GM21515 (cell line): ENCODE results near the gene BIK.
"Not testable (repeated sequence)": the region's sequence is repeated elsewhere in the genome, so short reads cannot be mapped to it uniquely, and the experiment has no call there.

Source experiments
- ATAC-seq: cut with Tn5 transposase; IDR thresholded peaks from one replicate; pipeline ENCODE4 v1.9.1; 2021; ENCODE audit not compliant: unreplicated experiment

Gene BIK

GRCh38 chr22:43134553-43134952, 24.0 kb downstream of the BIK start:
- no peak for ATAC-seq

GRCh38 chr22:43135565-43135964, 25.0 kb downstream of the BIK start:
- ATAC-seq: no peak

- ATAC-seq: no peak
Observed at GRCh38 chr22:43136255-43136654, 25.7 kb downstream of the BIK start.

- ATAC-seq: no peak
Observed at GRCh38 chr22:43136801-43137200, 26.3 kb downstream of the BIK start.

GRCh38 chr22:43142880-43143562, 32.5 kb downstream of the BIK start, which contains the start of gene MCAT:
Gene MCAT (minus strand): TSS chr22:43143398. CDS start chr22:43143348, 50 bp downstream.
- ATAC-seq: peak; percentile 79

GRCh38 chr22:43144949-43145348, 34.4 kb downstream of the BIK start:
- no peak for ATAC-seq

- not testable (repeated sequence) for ATAC-seq
Observed at GRCh38 chr22:43145371-43145770, 34.8 kb downstream of the BIK start.

- ATAC-seq: not testable (repeated sequence)
Observed at GRCh38 chr22:43146332-43146731, 35.8 kb downstream of the BIK start.

- ATAC-seq: no peak
Observed at GRCh38 chr22:43147821-43148220, 37.3 kb downstream of the BIK start.

GRCh38 chr22:43148581-43148980, 38.0 kb downstream of the BIK start:
- ATAC-seq: no peak

- ATAC-seq: no peak
Observed at GRCh38 chr22:43150731-43151206, 40.2 kb downstream of the BIK start.

- no peak for ATAC-seq
Observed at GRCh38 chr22:43151251-43152002, 40.9 kb downstream of the BIK start, which contains the start of gene TSPO. Gene TSPO (plus strand): TSS chr22:43151559. CDS start chr22:43159239, 7,680 bp downstream.

- no peak for ATAC-seq
Observed at GRCh38 chr22:43152003-43152356, 41.4 kb downstream of the BIK start.

- no peak for ATAC-seq
Observed at GRCh38 chr22:43152357-43153071, 42.0 kb downstream of the BIK start.

- no peak for ATAC-seq
Observed at GRCh38 chr22:43153899-43154298, 43.3 kb downstream of the BIK start.

GRCh38 chr22:43154887-43155536, 44.5 kb downstream of the BIK start:
- no peak for ATAC-seq

- ATAC-seq: no peak
Observed at GRCh38 chr22:43155789-43156188, 45.2 kb downstream of the BIK start.

- no peak for ATAC-seq
Observed at GRCh38 chr22:43156413-43156812, 45.9 kb downstream of the BIK start.

GRCh38 chr22:43157874-43158546, 47.5 kb downstream of the BIK start:
- ATAC-seq: no peak

GRCh38 chr22:43158778-43159483, 48.4 kb downstream of the BIK start:
- ATAC-seq: no peak
